ENCODE data around the gene PATZ1. TPM values are rescaled to one million over a fixed set of nuclear protein-coding genes. Genes with fewer than 3 reads are reported as not detected.

The PATZ1 gene
- total and polyA plus RNA-seq, 2 donors (not counting 3 experiments of a cell fraction or from before 2014, with no cell fraction given) = 19.7 to 23.7 TPM

- POLR2A ChIA-PET = interaction anchor here (1.7 kb wide), 1 partner anchor 21 kb away, joined by 6 read pairs; no protein-coding TSS in a partner anchor
- H3K27ac ChIP-seq (ENCODE audit: insufficient read depth, low read depth, low read length) = no peak within 1 kb of the TSS
- BruUV-seq (replicated peaks) = no TSS peak
- peak within 1 kb of the TSS; percentile 73 for H3K9ac ChIP-seq (replicated peaks; ENCODE audit: extremely low read depth, insufficient read depth, low read length)
- H3K4me3 ChIP-seq (replicated peaks in 1 of 3; ENCODE audit: insufficient read depth in 1 of 3, low read depth in 1 of 3, low read length in 3 of 3) = peak within 1 kb of the TSS; percentile 22 to 71 (median 45)
- no peaks in the 10 kb centered on the region for H4K20me1 ChIP-seq (replicated peaks; ENCODE audit: control insufficient read depth, extremely low read depth, insufficient read depth, low read length)
- intact Hi-C loops (cut with micrococcal nuclease) = loop anchor here (1.0 to 5.0 kb wide), 2 partner anchors 21 to 80 kb away; partner anchors contain the start of gene LIMK2
- H3K79me2 ChIP-seq (ENCODE audit: control insufficient read depth, insufficient read depth, low read length) = no peaks in the 10 kb centered on the region
- peaks cover 0 to 7% of the 10 kb centered on the region in 2 experiments for H3K36me3 ChIP-seq (ENCODE audit: control insufficient read depth in 2 of 2, extremely low read depth in 1 of 2, insufficient read depth in 2 of 2, low read length in 2 of 2)
- peak within 1 kb of the TSS; percentile 86 for H2AFZ ChIP-seq (ENCODE audit: low read depth, low read length)
- FAIRE-seq (peak; percentile 88), DNase-seq (ENCODE audit: low read depth, low spot score) (peak; percentile 92)
- H3K9me3 ChIP-seq (replicated peaks; ENCODE audit: control insufficient read depth, insufficient read depth, low read length) = no peaks in the 10 kb centered on the region
- peaks cover 46% of the 10 kb centered on the region for H3K4me1 ChIP-seq (ENCODE audit: control insufficient read depth, extremely low read depth, insufficient read depth, low read length)
- dilution Hi-C loops (cut with MboI; ENCODE audit: extremely low pct_ligation_motif_present, low sequenced_read_pairs) = no loop called here
- H3K9me1 ChIP-seq (replicated peaks; ENCODE audit: control insufficient read depth, extremely low read depth, insufficient read depth, low read length) = no peaks in the 10 kb centered on the region
- H3K4me2 ChIP-seq (ENCODE audit: insufficient read depth, low read length) = peak within 1 kb of the TSS; percentile 77
- TF ChIP-seq POLR2A (IDR thresholded peaks at IDR 0.05; ENCODE audit: low read depth, low read length) (peak; percentile 55), JUN (IDR thresholded peaks at IDR 0.05; ENCODE audit: borderline replicate concordance, insufficient read depth, insufficient read length, low read depth) (no peak), GATA2 (IDR thresholded peaks at IDR 0.05; ENCODE audit: insufficient read depth, insufficient read length, low read depth, low read length) (peak; percentile 46), POLR2AphosphoS5 (IDR thresholded peaks at IDR 0.05; ENCODE audit: insufficient read depth, low read depth, low read length) (peak; percentile 25)
- TF ChIP-seq, protein P1, sequence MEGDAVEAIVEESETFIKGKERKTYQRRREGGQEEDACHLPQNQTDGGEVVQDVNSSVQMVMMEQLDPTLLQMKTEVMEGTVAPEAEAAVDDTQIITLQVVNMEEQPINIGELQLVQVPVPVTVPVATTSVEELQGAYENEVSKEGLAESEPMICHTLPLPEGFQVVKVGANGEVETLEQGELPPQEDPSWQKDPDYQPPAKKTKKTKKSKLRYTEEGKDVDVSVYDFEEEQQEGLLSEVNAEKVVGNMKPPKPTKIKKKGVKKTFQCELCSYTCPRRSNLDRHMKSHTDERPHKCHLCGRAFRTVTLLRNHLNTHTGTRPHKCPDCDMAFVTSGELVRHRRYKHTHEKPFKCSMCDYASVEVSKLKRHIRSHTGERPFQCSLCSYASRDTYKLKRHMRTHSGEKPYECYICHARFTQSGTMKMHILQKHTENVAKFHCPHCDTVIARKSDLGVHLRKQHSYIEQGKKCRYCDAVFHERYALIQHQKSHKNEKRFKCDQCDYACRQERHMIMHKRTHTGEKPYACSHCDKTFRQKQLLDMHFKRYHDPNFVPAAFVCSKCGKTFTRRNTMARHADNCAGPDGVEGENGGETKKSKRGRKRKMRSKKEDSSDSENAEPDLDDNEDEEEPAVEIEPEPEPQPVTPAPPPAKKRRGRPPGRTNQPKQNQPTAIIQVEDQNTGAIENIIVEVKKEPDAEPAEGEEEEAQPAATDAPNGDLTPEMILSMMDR (IDR thresholded peaks at IDR 0.05; ENCODE audit: extremely low read depth in 1 of 2, insufficient read depth in 1 of 2, low read depth in 1 of 2, low read length in 2 of 2) = peak; percentile 31 to 52
- CTCF ChIA-PET = interaction anchor here (0.7 to 4.7 kb wide), 19 partner anchors 8 to 319 kb away, joined by 3 to 79 read pairs (median 4); partner anchors contain the start of genes LIMK2, PATZ1 and SELENOM
- no peaks in the 10 kb centered on the region for H3K27me3 ChIP-seq (ENCODE audit: control insufficient read depth in 2 of 2, insufficient read depth in 2 of 2, low read length in 2 of 2)
Measured at GRCh38 chr22:31292236-31292989, 53.7 kb downstream of the PATZ1 start, which contains the start of gene PIK3IP1. Gene PIK3IP1 (minus strand): TSS chr22:31292488. CDS start chr22:31292344, 144 bp downstream.
